NCI-H187 (cell line): Measurements from ENCODE around the gene LILRA6.
"Not testable (repeated sequence)": the region's sequence is repeated elsewhere in the genome, so short reads cannot be mapped to it uniquely, and the experiment has no call there.

Source experiments
- DNase-seq, 2 experiments: peaks; one replicate each; lab custom pipeline; 2025; lab: John Stamatoyannopoulos, UW

Gene LILRA6

DNA sequence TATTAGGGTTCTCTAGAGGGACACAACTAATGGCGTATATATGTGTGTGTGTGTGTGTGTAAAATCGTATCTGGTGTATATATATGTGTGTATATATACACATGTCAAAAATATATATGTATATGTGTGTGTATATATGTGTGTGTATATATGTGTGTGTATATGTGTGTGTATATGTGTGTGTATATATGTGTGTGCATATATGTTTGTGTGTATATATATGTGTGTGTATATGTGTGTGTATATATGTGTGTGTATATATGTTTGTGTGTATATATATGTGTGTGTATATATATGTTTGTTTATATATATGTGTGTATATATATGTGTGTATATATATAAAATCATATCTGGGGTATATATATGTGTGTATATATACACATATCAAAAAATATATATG lies 19.9 kb upstream of the LILRA6 start:
- DNase-seq, result no peak

DNA sequence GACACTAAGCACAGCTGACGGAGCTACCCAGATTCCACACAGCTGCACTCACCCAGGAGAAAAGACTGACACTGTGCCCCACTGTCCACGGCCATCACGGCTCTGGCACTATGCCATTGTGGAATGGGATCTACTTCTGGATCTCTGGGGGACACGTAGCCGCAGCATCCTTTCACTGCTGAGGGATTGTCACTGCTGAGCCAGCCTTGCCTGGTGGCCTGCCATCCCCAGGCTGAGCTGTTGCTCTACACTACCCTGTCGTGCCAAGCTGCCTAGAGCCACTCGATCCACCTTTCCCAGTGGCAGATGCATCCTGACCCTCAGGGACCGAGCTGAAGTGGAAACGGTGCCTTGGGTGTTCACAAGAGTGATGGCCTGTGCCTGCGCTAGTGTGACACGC lies 19.5 kb upstream of the LILRA6 start:
- no peak for DNase-seq

DNA sequence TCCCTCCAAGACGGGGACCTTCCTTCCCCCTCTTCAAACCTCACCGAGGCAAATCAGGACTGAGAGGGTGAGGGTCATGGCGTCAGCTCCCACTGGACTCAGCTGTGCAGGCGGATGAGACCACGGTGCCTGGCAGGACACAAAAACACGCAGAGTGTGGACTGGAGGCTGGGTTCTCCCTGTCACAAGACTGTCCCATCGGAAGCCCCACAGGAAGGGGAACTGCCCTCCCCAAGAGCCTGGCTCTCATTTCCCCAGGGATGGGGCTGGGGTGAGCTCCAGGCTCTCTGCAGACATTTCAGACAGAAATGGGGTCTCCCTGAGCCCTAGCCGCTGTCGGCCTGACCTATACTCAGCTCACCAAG lies 14.5 kb upstream of the LILRA6 start, which contains the start of gene LILRB5:
LILRB5 (minus strand) TSS at position 158 of the 365 bp plus-strand sequence; CDS start at position 78, 80 bp downstream.
- no peak for DNase-seq

DNA sequence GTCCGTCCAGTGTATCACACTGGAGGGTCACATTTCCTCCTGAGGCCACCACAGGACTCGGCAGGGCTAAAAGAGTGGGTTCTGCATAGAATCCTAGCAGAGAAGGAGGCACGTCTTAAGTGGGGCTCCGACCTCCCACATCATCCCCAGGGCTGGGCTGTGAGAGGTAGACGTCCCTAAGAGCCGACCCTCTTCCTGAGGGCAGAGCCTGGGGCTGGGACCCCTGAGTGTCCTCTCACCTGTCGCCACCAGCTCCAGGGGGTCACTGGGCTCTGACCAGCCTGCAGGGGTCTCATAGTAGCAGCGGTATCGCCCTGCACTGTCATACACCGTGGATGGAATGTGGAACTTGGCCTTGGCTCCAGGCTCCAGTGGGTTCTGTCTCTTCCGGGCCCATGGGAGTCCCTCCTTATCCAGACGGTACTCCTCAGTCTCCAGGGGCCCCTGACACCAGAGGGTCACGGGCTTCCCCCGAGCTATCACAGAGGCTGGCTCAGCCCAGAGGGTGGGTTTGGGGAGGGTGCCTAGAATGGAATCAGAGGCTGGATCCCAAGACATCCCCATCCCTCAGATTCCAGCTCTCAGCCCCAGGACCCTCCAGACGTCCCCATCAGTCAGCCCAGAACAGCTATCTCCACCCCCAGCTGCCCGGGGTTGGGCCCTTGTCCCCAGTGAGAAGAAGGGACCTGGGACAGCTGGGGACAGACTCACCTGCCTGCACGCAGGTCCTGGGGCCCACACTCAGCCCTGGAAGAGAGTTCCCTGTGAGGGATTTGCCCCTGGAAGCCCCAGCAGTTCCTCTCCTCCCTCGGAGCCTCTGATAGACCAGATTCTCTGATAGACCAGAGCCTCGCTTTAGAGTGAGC lies 13.9 kb upstream of the LILRA6 start:
- no peak for DNase-seq

DNA sequence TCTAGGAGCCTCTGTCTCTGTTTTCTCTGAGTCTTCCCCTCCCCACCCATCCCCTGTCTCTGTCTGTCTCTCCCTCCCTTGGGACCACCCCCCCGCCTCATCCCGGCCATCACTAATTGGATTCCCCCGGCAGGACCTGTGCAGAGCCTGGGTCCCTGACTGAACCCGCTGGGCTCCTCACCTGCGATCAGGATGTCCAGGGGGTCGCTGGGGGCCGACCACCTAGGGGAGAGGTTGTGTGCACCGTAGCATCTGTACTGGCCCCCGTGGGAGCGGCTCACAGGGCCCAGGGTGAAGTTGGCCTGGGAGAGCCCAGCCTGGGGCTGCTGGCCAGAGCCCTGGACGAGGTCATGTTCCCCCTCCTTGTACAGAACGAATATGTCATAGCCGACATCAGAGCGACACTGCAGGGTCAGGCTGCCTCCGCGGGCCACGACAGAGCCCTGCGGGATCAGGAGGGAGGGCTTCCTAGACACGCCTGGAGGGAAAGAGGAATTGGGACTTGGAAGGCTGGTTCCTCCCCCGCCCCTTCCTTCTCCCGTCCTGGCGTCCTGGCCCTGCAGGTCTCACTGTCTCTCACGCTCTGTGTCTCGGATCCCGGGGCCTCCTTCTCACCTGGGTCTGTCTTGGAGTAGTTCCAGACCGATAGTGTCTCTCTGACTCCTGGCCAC lies 12.7 kb upstream of the LILRA6 start:
- DNase-seq, result no peak

DNA sequence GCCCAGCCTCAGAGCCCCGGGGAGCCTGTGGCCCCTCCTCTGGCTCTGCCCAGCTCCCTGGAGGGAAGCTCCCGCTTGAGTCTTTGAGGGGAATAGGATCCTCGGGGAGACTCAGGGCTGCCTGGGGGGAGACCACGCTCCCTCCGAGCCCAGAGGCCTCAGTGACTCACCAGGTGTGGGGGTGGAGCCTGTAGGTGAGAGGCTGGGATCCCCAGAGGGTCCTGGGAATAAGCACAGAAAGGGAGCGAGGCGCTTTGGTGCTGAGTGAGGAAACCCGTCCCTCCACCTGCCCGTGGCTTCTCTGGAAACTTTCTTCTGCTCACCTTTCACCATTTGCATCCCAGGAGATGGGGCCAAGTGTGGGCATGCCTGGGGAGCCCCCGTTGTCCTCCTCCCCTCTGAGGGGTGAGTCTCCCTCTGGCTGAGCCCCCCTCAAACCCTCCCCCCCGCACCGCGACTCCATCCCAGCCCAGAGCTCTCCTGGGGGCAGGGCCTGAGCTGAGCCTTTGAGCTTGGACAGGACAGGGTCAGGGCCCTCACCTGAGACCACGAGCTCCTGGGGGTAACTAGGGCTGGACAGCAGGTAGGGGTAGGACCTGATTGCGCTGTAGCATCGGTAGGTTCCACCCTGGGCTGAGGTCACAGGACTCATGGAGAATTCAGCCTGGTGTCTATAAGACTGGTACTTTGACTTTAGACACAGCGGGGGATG lies 11.8 kb upstream of the LILRA6 start:
- DNase-seq, result no peak

DNA sequence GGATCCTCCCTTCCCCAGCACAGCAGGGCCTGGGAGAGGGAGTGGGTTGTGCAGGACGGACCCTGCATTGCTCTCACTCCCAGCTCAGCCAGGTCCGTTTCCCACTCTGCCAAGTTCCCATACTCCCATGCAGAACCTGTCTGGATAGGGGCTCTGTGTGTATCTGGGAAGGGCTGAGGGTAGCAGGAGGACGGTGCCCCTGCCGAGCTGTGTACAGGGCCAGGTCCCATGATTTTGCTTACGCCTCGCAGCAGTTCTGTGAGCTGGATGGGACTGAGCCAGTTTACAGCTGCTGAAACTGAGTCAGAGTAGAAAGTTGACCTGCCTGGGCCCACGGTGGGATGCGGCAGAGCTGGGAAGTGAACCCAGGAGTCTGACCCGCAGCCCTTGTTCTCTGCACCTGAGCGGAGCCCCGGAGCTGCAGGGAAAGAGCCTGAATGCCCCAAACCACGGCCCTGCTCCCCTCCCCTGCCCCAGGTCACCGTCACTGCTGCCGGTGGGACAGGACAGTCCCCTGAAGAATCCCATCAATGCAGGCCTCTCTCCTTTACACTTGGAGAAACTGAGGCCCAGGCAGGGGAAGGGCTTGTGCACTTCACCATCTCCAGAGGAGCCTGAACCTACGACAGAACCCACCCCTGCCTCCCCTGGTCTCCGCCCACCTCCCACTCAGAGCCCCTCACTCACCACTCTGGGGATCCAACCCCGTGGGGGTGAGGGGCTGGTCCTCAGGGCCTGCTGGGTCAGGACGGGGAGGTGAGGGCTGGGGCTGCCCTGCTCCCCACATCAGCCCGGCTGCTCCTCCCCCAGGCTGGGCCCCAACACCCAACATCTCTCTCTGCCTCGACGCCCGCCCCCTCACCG lies 11.0 kb upstream of the LILRA6 start:
- no peak for DNase-seq

DNA sequence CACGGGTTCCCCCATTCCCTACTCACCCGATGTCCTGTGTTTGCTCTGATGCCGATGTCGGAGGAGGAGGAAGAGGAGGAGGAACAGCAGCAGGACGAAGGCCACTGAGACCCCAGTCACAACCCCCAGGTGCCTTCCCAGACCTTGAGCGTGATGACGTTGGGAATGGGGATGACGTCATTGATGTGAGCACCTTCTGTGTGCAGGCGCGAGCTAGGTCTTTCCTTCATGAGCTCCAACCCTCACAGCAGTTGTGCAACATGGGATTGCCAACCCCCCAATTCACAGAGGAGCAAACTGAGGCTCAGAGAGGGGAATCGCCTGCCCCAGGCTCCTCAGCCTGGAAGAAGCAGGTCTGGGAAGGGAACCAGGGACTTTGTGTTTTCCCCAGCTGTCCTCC lies 10.3 kb upstream of the LILRA6 start:
- no peak for DNase-seq

DNA sequence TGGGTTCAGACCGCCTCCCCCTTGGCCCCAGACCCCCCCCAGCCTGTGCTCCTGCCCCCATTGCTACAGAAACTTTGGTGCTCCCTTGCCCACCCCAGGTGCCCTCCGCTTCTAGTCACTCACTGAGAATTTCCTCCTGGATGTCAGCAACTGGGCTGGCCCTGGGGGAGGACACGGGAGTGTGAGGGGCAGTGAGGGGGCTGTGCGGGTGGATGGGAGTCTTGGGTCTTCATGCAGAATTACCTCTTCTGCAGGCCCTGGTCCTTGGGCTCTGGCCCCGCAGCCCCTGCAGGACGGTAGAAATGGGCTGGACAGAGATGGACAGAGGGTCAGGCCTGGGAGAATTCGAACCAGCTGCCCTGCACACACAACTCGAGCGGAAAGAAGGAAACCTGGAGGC lies 9.7 kb upstream of the LILRA6 start:
- no peak for DNase-seq

DNA sequence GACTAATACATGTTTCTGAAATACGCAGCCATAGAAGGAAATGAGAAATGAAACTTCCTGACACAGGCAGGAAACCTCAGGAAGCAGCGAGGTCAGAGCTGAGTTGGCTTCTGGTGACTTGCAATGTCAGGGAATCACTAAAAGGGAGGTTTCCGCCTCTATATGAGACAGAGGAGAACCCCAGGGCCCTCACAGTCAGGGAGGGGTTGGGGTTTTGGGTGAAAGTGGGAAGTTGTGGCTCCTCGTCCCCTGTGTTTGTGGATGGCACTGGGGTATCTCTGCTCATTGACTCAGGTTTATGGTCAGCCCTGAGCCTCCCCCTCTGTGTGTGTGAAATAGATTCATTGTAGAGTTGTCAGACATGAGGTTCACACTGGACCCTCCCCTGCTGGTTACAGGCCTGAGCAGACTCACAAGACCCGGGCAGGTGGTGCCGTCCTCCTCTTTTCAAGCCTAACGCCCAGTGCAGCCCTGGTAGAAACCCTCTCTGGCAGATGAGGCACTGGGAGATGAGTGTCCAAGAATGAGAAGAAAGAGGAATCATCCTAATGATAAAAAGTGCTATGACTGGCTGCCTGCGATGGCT lies 5.5 kb upstream of the LILRA6 start:
- DNase-seq, result no peak

DNA sequence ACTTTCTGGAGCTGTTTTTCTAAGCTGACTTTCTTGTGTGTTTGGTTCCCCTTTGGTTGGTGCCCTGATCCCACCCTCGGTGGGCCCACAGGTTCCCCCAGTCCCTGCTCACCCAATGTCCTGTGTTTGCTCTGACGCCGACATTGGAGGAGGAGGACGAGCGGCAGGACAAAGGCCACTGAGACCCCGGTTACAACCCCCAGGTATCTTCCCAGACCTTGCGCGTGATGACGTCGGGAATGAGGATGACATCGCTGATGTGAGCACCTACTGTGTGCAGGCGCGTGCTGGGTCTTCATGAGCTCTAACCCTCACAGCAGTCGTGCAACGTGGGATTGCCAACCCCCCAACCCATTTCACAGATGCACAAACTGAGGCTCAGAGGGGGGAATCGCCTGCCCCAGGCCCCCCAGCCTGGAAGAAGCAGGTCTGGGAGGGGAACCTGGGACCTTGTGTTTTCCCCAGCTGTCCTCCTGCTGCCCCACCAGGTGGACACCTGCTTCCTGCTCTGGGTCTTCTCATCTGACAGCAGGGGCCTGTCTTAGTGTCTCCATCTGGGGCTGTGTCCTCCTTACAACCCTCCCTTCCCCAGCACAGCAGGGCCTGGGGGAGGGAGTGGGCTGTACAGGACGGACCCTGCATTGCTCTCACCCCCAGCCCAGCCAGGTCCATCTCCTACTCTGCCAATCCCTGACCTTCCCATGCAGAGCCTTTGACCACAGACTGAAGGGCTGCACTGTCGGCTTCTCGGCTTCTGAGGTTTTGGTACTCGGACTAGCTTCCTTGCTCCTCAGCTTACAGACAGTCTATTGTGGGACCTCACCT lies 4.7 kb upstream of the LILRA6 start:
- DNase-seq, result no peak

DNA sequence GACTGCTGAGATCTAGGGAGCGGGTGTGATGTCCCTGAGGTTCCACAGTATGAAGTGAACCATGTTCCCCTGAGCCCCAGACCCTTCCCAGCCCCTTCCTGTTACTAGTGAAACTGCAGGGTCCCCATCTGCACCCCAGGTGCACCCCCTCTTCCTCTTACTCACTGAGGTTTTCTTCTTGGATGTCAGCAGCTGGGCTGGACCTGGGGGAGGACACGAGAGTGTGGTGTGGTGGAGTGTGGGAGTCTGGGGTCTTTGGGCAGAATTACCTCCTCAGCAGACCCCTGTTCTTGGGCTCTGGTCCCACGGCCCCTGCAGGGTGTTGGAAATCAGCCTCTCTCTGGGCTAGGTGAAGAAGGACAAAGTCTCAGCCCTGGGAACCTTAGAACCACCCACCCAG lies 3.3 kb upstream of the LILRA6 start:
- no peak for DNase-seq

DNA sequence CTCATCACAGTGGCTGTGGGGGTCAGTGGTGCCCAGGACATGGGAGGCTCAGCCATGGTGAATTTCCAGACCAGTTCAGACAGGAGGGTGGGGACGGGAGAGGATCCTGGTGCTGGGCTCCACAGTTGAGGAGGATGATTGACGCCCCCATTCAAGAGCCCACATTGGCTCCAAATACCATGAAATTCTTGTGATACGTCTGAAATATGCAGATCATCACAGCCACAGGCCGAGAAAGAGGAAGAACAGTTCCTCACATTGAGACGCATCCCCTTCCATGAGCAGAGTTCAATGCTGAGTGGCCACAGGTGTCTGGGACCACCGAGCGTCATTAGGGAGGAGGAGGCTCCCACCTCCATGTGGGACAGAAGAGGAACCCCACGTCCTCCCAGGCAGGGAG lies 1.2 kb upstream of the LILRA6 start:
- DNase-seq, result not testable (repeated sequence)

DNA sequence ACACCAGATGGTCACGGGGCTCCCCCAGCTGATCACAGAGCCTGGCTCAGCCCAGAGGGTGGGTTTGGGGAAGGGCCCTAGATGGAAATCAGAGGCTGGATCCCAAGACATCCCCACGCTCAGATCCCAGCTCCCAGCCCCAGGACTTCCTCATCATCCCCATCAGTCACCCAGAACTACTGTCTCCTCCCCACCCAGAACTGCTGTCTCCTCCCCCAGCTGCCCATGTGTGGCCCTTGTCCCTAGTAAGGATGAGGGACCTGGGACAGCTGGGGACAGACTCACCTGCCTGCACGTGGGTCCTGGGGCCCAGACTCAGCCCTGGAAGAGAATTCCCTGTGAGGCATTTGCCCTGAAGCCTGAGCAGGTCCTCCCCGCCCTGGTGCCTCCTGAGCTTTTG lies 356 bp downstream of the LILRA6 start:
- not testable (repeated sequence) for DNase-seq

DNA sequence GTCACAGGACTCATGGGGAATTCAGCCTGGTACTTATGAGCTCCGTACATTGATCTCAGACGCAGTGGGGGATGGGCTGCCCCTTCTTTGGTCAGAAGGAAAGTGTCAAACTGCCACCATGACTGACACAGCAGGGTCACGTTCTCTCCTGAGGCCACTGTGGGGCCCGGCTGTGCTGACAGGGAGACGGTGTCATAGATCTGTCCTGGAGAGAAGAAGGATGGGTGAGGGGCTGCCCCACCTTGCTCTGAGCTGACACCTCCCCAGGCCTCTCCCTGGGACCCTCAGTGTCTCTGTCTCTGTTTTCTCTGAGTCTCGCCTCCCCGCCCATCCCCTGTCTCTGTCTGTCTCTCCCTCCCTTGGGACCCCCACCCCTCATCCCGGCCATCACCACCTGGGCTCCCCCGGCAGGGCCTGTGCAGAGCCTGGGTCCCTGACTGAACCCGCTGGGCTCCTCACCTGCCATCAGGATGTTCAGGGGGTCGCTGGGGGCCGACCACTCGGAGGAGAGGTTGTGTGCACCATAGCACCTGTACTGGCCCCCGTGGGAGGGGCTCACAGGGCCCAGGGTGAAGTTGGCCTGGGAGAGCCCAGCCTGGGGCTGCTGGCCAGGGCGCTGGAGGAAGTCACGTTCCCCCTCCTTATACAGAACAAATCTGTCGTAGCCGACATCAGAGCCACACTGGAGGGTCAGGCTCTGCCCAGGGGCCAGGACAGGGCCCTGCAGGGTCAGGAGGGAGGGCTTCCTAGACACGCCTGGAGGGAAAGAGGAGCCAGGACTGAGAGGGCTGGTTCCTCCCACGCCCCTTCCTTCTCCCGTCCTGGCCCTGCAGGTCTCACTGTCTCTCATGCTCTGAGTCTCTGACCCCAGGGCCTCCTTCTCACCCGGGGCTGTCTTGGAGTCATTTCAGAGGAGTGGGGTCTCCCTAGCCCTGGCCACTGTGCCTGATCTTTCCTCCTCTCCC lies 1.9 kb downstream of the LILRA6 start:
- DNase-seq, result not testable (repeated sequence)

DNA sequence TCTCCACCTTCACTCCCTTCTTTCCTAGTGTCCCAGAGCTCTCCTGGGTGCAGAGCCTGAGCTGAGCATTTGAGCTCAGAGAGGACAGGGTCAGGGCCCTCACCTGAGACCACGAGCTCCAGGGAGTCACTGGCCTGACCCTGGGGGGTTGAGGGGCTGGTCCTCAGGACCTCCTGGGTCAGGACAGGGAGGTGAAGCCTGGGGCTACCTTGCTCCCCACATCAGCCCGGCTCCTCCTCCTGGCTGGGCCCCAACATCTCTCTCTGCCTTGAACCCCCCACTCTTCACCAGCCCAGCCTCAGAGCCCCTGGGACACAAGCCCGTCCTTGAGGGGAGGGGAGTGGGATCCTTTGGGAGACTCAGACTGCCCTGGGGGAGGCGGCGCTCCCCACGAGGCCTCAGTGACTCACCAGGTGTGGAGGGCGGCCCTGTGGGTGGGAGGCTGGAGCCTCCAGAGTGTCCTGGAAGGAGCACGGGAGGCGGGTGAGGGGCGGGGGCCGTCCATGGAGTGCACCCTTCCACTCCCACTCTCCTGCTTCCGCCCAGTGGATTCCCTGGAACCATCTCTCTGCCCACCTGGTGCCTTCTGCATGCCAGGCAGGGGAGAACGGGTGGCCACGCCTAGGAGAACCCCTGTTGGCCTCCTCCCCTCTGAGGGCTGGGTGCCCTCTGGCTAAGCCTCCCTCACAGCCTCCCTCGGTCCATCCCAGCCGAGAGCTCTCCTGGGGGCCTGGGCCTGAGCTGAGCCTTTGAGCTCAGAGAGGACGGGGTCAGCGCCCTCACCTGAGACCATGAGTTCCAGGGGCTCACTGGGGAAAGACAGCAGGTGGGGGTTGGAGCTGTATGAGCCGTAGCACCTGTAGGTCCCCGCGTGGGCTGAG lies 2.9 kb downstream of the LILRA6 start:
- DNase-seq, result not testable (repeated sequence)

DNA sequence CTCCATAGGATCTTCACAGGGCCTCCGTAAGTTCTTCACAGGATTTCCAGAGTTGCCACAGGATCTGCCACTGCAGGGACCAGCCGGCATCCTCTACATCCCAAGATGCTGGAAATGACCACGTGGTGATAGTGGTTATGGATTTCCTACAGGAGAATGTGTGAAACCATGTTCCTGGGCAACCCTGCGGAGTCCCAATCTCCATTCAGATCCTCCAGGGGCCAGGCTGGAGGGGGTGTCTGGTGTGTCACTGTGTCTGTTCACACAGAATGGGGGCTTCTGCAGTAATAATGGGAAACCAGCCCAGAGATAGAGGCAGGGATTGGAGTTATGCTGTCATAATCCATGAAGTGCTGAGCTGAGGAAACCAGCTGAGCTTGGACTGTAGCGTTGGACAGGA lies 8.6 kb downstream of the LILRA6 start:
- no peak for DNase-seq
